Naive thymus-derived CD8-positive, alpha-beta T cell (primary cell): ENCODE measurements around the gene SEMA3D. TPM values are rescaled to one million over a fixed set of nuclear protein-coding genes. Genes with fewer than 3 reads are reported as not detected.

Experiments used
- ATAC-seq, 2 donors: fragments of 150-1000 bp; cut with Tn5 transposase in 1 of 2; sonication (Bioruptor Pico), chemical (Tn5 transposase) in 1 of 2; 1 replicate in 1 of 2; 2 replicates in 1 of 2; pipeline ENCODE4 v1.10.0; 2021; ENCODE audit warnings: mild to moderate bottlenecking in 2 of 2, moderate library complexity in 2 of 2
- POLR2A ChIA-PET: fragments of 350-600 bp; sonication (Branson Sonifier 250); formaldehyde crosslinking; loops from one replicate; lab custom pipeline; 2021; ENCODE audit warnings: antibody characterized with exemption; lab: Charles Lee
- DNase-seq, 10 donors: peaks; one replicate each; pipeline versions ENCODE4 v3.0.0 to v3.0.0-alpha.2; 2020 to 2022
- H3K27ac Mint-ChIP-seq, 10 donors: one replicate each; pipeline ENCODE4 v1.8.0; 2020 to 2022; ENCODE audit warnings: mild to moderate bottlenecking in 10 of 10, mixed read lengths in 10 of 10, moderate library complexity in 4 of 10, inconsistent platforms in 1 of 10
- H3K27me3 Mint-ChIP-seq, 5 donors: one replicate each; pipeline ENCODE4 v1.8.0; 2021 to 2022; ENCODE audit warnings: mixed read lengths in 5 of 5
- H3K36me3 Mint-ChIP-seq, 3 donors: one replicate each; pipeline ENCODE4 v1.8.0; 2020 to 2022; ENCODE audit warnings: mixed read lengths in 3 of 3, mild to moderate bottlenecking in 2 of 3, inconsistent platforms in 1 of 3
- H3K4me1 Mint-ChIP-seq, 4 donors: one replicate each; pipeline ENCODE4 v1.8.0; 2021 to 2022; ENCODE audit warnings: mixed read lengths in 4 of 4
- H3K4me3 Mint-ChIP-seq, 10 donors: one replicate each; pipeline ENCODE4 v1.8.0; 2020 to 2022; ENCODE audit warnings: mild to moderate bottlenecking in 10 of 10, mixed read lengths in 10 of 10, moderate library complexity in 6 of 10, inconsistent platforms in 1 of 10
- H3K9me3 Mint-ChIP-seq, 9 donors: one replicate each; pipeline ENCODE4 v1.8.0; 2020 to 2022; ENCODE audit warnings: mixed read lengths in 9 of 9, mild to moderate bottlenecking in 3 of 9, inconsistent platforms in 1 of 9, moderate library complexity in 1 of 9
- polyA plus RNA-seq, 3 donors: library from polyadenylated mRNA; unstranded; fragments of 300-500 nt; fragmentation: Illumina TruSeq; gene quantifications; one replicate each; pipeline ENCODE4 v1.2.3, GENCODE V29; 2021
- total RNA-seq, 8 experiments: library from RNA in 2 of 8; stranded (reverse) in 2 of 8; gene quantifications; one replicate each; pipeline ENCODE4 v1.2.3 and lab custom pipeline; 2021 to 2026

Gene SEMA3D
- total and polyA plus RNA-seq, 5 experiments from 2014 or later, result not detected

DNA sequence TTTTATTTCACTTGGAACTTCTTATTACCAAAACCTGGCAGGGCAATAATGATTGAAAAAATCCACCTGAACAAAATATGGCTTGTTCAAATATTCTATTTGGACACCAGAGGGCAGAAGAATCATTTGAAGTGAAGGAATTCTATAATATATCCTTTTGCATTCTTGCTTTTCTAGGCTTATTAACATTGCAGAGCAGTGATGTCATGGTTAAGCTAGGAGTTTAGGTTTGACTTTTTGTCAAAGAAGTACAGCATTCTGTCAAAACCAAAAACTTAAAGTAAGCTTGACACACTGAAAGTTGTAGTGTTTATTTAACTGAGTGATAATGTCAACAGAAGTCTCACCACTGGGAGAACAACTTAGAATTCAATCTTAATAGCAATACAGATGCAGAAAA is 156.0 kb downstream of the SEMA3D start:
- Mint-ChIP-seq H3K4me1 (no peaks in the 10 kb centered on the region), H3K27me3 (peaks cover 0 to 9% (median 0%) of the 10 kb centered on the region in 5 donors), H3K9me3 (no peaks in the 10 kb centered on the region), H3K27ac (no peak overlapping the region), H3K36me3 (no peaks in the 10 kb centered on the region), H3K4me3 (no peak overlapping the region)
- POLR2A ChIA-PET, result no interaction called here
- DNase-seq (no peak), ATAC-seq (no peak)

GRCh38 chr7:85025312-85025756 is 161.5 kb downstream of the SEMA3D start:
- no peak for DNase-seq
- Mint-ChIP-seq H3K9me3 (no peaks in the 10 kb centered on the region), H3K36me3 (no peaks in the 10 kb centered on the region), H3K27me3 (peaks cover 0 to 9% (median 1%) of the 10 kb centered on the region in 5 donors), H3K27ac (no peak overlapping the region), H3K4me3 (no peak overlapping the region), H3K4me1 (no peaks in the 10 kb centered on the region)
- ATAC-seq, result no peak
- POLR2A ChIA-PET, result no interaction called here

GRCh38 chr7:85023916-85024315 is 162.9 kb downstream of the SEMA3D start:
- H3K27ac Mint-ChIP-seq, result no peak overlapping the region
- peaks cover 0 to 4% (median 1%) of the 10 kb centered on the region in 5 donors for H3K27me3 Mint-ChIP-seq
- no peaks in the 10 kb centered on the region for H3K4me1 Mint-ChIP-seq
- DNase-seq (no peak), ATAC-seq (no peak)
- H3K36me3 Mint-ChIP-seq, result no peaks in the 10 kb centered on the region
- POLR2A ChIA-PET, result no interaction called here
- no peaks in the 10 kb centered on the region for H3K9me3 Mint-ChIP-seq
- no peak overlapping the region for H3K4me3 Mint-ChIP-seq

- POLR2A ChIA-PET, result no interaction called here
- ATAC-seq, result no peak
- DNase-seq, result peak in 7 of 10 donors; percentile 12 to 60 (median 38)
- Mint-ChIP-seq H3K27ac (no peak overlapping the region), H3K27me3 (peaks cover 0 to 4% (median 1%) of the 10 kb centered on the region in 5 donors), H3K4me3 (no peak overlapping the region), H3K4me1 (no peaks in the 10 kb centered on the region), H3K36me3 (no peaks in the 10 kb centered on the region), H3K9me3 (no peaks in the 10 kb centered on the region)
Observed at GRCh38 chr7:85023066-85023712, 163.7 kb downstream of the SEMA3D start.

DNA sequence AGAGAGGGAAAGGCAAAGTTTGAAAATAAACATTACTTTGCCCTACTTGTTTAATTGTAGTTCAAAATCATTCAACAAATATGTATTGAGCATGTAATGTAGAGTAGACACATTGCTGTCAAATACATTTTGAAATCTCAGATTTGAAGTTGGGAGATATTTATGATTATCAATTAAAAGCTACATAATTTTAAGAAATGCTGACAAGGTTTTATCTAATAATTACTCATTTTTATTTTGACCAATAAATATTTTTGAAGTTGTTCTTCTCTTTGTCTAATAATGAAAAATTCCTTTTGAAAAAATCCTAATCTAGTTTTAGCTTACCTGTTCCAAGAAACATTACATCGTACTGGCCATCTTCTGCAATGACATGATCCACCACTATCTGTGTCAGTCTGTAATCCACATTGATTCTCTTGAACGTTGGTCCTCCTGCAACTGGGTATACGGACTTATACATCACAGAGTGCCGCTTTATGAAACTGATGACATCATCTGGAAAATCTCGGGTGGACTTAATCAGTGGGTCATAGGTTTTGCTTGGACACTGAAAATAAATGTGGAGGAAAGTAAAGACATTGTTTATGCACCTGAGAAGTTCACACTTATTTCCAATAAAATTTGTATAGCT is 164.7 kb downstream of the SEMA3D start:
- Mint-ChIP-seq H3K9me3 (no peaks in the 10 kb centered on the region), H3K4me3 (no peak overlapping the region), H3K4me1 (no peaks in the 10 kb centered on the region), H3K36me3 (no peaks in the 10 kb centered on the region), H3K27me3 (peaks cover 0 to 4% (median under 1%) of the 10 kb centered on the region in 5 donors), H3K27ac (no peak overlapping the region)
- ATAC-seq, result no peak
- POLR2A ChIA-PET, result no interaction called here
- DNase-seq, result no peak

GRCh38 chr7:85021101-85021704 is 165.7 kb downstream of the SEMA3D start:
- POLR2A ChIA-PET, result no interaction called here
- H3K9me3 Mint-ChIP-seq, result no peaks in the 10 kb centered on the region
- no peak overlapping the region for H3K27ac Mint-ChIP-seq
- ATAC-seq, result no peak
- H3K4me3 Mint-ChIP-seq, result no peak overlapping the region
- no peak for DNase-seq
- no peaks in the 10 kb centered on the region for H3K36me3 Mint-ChIP-seq
- no peaks in the 10 kb centered on the region for H3K4me1 Mint-ChIP-seq
- H3K27me3 Mint-ChIP-seq, result peaks cover 0 to 8% (median 4%) of the 10 kb centered on the region in 5 donors

DNA sequence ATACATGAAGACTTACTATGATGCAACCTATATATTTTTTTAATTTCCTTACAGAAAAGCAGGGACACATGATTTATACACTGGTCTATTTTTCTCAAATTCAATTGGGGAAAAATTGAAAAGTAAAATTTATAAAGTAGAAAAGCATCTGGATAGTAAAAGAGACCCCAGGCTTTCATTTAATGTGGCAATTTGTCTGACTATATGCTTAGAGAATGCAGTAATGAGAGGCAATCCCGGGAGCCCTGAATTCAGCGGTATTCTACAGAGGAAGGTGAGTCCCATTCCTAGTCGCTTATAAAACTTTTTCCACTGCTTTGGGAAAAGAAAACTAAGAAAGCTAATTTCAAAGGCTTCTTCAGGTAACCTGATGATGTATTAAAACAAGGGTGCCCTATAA is 167.1 kb downstream of the SEMA3D start:
- POLR2A ChIA-PET, result no interaction called here
- H3K27ac Mint-ChIP-seq, result no peak overlapping the region
- peaks cover 0 to 9% (median 4%) of the 10 kb centered on the region in 5 donors for H3K27me3 Mint-ChIP-seq
- no peaks in the 10 kb centered on the region for H3K36me3 Mint-ChIP-seq
- no peak overlapping the region for H3K4me3 Mint-ChIP-seq
- ATAC-seq (no peak), DNase-seq (no peak)
- H3K9me3 Mint-ChIP-seq, result no peaks in the 10 kb centered on the region
- no peaks in the 10 kb centered on the region for H3K4me1 Mint-ChIP-seq

GRCh38 chr7:85019176-85019575 is 167.7 kb downstream of the SEMA3D start:
- Mint-ChIP-seq H3K27me3 (peaks cover 0 to 9% (median 4%) of the 10 kb centered on the region in 5 donors), H3K27ac (no peak overlapping the region), H3K4me1 (no peaks in the 10 kb centered on the region), H3K4me3 (no peak overlapping the region), H3K9me3 (no peaks in the 10 kb centered on the region), H3K36me3 (no peaks in the 10 kb centered on the region)
- POLR2A ChIA-PET, result no interaction called here
- DNase-seq (no peak), ATAC-seq (no peak)

DNA sequence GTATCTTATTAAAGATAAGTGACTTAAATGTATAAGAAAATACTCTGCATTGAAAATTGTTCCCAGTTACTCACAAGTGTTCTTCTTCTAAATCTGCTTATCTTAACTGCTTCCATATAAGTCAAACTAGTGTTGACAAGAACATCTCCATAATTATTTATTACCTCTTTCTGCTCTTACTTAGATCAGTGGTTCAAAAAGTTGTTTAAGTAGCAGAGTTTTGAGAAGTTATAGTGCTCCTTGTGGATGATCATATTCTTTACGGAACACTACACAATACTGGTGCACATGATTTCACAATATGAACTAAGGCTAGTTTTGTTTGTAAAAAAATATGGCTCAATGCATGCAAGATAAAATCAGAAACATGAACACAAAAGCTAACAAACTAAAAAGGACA is 168.4 kb downstream of the SEMA3D start:
- POLR2A ChIA-PET, result no interaction called here
- H3K4me3 Mint-ChIP-seq, result no peak overlapping the region
- ATAC-seq (no peak), DNase-seq (no peak)
- no peaks in the 10 kb centered on the region for H3K36me3 Mint-ChIP-seq
- no peaks in the 10 kb centered on the region for H3K9me3 Mint-ChIP-seq
- no peaks in the 10 kb centered on the region for H3K4me1 Mint-ChIP-seq
- no peak overlapping the region for H3K27ac Mint-ChIP-seq
- peaks cover 0 to 9% (median 4%) of the 10 kb centered on the region in 5 donors for H3K27me3 Mint-ChIP-seq

DNA sequence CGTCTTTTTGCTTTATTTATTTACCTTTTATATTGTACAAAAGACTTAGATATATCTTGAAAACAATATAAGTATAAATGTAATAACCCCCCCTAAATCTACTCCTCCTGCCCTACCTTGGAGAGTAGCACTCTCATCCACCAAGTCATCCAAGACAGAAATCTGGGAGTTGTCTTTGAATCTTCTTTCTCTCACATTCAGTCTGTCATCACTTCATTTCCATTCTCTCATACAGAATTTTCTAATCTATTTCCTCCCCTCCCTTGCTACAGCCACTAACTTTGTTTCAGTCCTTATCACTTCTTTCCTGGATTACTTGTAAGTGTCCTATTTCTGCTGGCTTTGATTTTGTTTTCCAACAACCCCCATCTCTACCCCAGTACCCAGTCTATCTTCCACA is 170.6 kb downstream of the SEMA3D start:
- Mint-ChIP-seq H3K9me3 (no peaks in the 10 kb centered on the region), H3K4me3 (no peak overlapping the region), H3K27ac (no peak overlapping the region), H3K4me1 (no peaks in the 10 kb centered on the region), H3K36me3 (no peaks in the 10 kb centered on the region), H3K27me3 (peaks cover 0 to 9% (median 6%) of the 10 kb centered on the region in 5 donors)
- ATAC-seq (no peak), DNase-seq (no peak)
- POLR2A ChIA-PET, result no interaction called here

DNA sequence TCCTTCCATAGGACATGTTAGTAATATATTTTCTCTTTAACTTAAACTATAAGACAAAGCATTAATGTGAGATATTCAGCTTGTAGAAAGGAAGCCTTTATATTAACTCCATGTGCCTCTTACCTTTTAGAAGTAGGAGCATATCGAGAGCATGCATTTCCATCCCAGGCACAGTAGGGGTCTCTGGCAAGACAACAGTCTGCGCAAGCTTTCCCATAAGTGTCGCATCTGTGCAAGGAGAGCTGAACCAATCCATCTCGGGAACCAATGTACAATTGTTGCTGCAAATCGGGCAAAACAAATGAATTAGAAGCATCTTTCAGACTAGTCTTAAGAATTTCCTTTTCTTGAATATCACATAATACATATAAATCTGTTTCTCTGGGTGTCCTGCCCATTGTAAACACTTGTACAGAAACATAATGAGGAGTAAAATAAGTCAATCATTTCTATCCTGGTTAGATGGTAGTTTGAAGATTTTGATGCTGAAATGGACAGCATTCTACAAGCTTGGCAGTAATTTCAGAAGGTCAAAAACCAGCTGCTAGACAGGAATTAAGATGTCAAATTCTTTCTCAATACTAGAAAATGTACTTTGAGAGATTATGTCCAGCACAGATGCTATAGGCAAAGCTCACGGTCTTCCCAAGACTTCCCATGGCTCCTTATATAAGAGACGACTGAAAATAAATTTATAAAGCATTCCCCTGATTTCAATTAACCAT is 171.8 kb downstream of the SEMA3D start:
- ATAC-seq, result no peak
- no peaks in the 10 kb centered on the region for H3K9me3 Mint-ChIP-seq
- DNase-seq, result no peak
- H3K36me3 Mint-ChIP-seq, result no peaks in the 10 kb centered on the region
- POLR2A ChIA-PET, result no interaction called here
- no peaks in the 10 kb centered on the region for H3K4me1 Mint-ChIP-seq
- no peak overlapping the region for H3K4me3 Mint-ChIP-seq
- H3K27ac Mint-ChIP-seq, result no peak overlapping the region
- peaks cover 0 to 15% (median 6%) of the 10 kb centered on the region in 5 donors for H3K27me3 Mint-ChIP-seq

- POLR2A ChIA-PET, result no interaction called here
- Mint-ChIP-seq H3K9me3 (no peaks in the 10 kb centered on the region), H3K36me3 (no peaks in the 10 kb centered on the region), H3K27ac (no peak overlapping the region), H3K4me1 (no peaks in the 10 kb centered on the region), H3K27me3 (peaks cover 0 to 9% (median 2%) of the 10 kb centered on the region in 5 donors), H3K4me3 (no peak overlapping the region)
- DNase-seq (no peak), ATAC-seq (no peak)
Observed at GRCh38 chr7:85011127-85011526, 175.7 kb downstream of the SEMA3D start.

- POLR2A ChIA-PET, result no interaction called here
Observed at GRCh38 chr7:85010306-85010705, 176.6 kb downstream of the SEMA3D start.

More at GRCh38 chr7:85010306-85010705, 176.6 kb downstream of the SEMA3D start:
- DNase-seq (no peak), ATAC-seq (no peak)
- Mint-ChIP-seq H3K9me3 (no peaks in the 10 kb centered on the region), H3K27ac (no peak overlapping the region), H3K27me3 (peaks cover 0 to 9% (median 1%) of the 10 kb centered on the region in 5 donors), H3K4me1 (no peaks in the 10 kb centered on the region), H3K36me3 (no peaks in the 10 kb centered on the region), H3K4me3 (no peak overlapping the region)
